Head of caudate nucleus (tissue), 42 donors: ENCODE results near the gene UMAD1.

Experiments used
- DNase-seq, 42 donors: peaks; one replicate each; pipeline versions ENCODE4 v3.0.0 to v3.0.0-alpha.2; 2020 to 2021; ENCODE audit warnings: mixed read lengths in 7 of 42
- intact Hi-C: fragments of 100-400 bp; cut with DNase I; formaldehyde crosslinking; loops from one replicate; pipeline ENCODE4 v1.15.0; 2022

The UMAD1 gene

GRCh38 chr7:7922684-7923385 lies 282.3 kb downstream of the UMAD1 start:
- intact Hi-C loops, result no loop called here
- DNase-seq, result no peak

- DNase-seq, result no peak
- intact Hi-C loops, result no loop called here
Observed at GRCh38 chr7:7923818-7924217, 283.3 kb downstream of the UMAD1 start.

DNA sequence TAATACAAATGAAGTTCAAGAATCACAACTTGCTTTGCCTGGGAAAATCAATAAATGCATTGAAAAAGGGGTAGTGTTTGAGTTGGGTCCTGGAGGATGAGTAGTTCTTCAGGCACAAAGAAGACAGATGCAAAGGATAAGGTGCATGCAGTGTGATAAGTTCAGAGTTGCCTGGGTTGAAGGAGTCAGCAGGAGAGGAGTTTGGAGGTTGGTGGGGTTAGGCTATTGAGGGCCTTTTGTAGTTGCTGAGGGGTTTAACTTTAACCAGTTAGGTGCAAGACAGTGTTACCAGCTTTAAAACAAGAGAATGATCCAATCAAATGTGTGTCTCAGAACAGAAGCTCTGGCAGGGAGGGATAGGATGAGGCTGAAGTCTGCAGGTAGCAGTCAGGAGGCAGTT lies 283.8 kb downstream of the UMAD1 start:
- no peak for DNase-seq
- intact Hi-C loops, result no loop called here
